Testis (tissue), 3 donors: ENCODE measurements around the gene UGT1A10. TPM values are rescaled to one million over a fixed set of nuclear protein-coding genes. Genes with fewer than 3 reads are reported as not detected.
"Not testable (repeated sequence)": the region's sequence is repeated elsewhere in the genome, so short reads cannot be mapped to it uniquely, and the experiment has no call there.

Experiments used
- DNase-seq: peaks from one replicate; pipeline ENCODE4 v3.0.0-alpha.2; 2019
- H3K27ac ChIP-seq, 2 donors: fragments of 200-600 bp; sonication (generic); one replicate each; pipeline ENCODE4 v1.5.1; 2019
- H3K27me3 ChIP-seq: fragments of 200-600 bp; sonication (generic); one replicate; pipeline ENCODE4 v1.5.1; 2019
- H3K36me3 ChIP-seq: fragments of 200-600 bp; sonication (generic); one replicate; pipeline ENCODE4 v1.5.1; 2017; ENCODE audit warnings: low read depth; ENCODE audit errors: missing control alignments
- H3K4me1 ChIP-seq: fragments of 200-600 bp; sonication (generic); one replicate; pipeline ENCODE4 v1.5.1; 2019
- H3K4me3 ChIP-seq, 2 donors: fragments of 200-600 bp; sonication (generic); one replicate each; pipeline ENCODE4 v1.5.1; 2017 to 2019
- H3K9me3 ChIP-seq: fragments of 200-600 bp; sonication (generic); one replicate; pipeline ENCODE4 v1.5.1; 2017
- POLR2A ChIP-seq: fragments of 450-650 bp; IDR thresholded peaks from one replicate; pipeline ENCODE4 v1.6.1; 2017; ENCODE audit warnings: antibody characterized with exemption, mild to moderate bottlenecking, moderate library complexity
- WGBS, 2 donors: methylation state at CpG; one replicate each; pipeline ENCODE4 v1.1.5; 2018; 5-methylcytosine and 5-hydroxymethylcytosine counted together
- intact Hi-C: fragments of 100-400 bp; cut with DNase I; formaldehyde crosslinking; loops from one replicate; pipeline ENCODE4 v1.15.1; 2023; ENCODE audit warnings: low total_unique reads
- polyA plus RNA-seq: library from polyadenylated mRNA; stranded (reverse); fragments of 350-450 nt; fragmentation: Illumina TruSeq; extraction: RNeasy Lipid Tissue Mini Kit (QIAGEN cat#74804); gene quantifications from one replicate; pipeline ENCODE4 v1.2.3, GENCODE V29; 2014; ENCODE audit warnings: low read depth, low replicate concordance; ENCODE audit not compliant: insufficient read depth
- total RNA-seq, 2 donors: library from RNA; depleted of rRNA; stranded (reverse); fragments of >200 nt; gene quantifications; one replicate each; pipeline ENCODE4 v1.2.3, GENCODE V29; 2016
- TF ChIP-seq, protein P1 (sequence below), 3 experiments: fragments of 450-650 bp in 2 of 3; fragments of 200-600 bp in 1 of 3; sonication (generic) in 1 of 3; IDR thresholded peaks; one replicate each; pipeline ENCODE4 v1.5.1; 2016 to 2019; ENCODE audit warnings: antibody characterized with exemption in 3 of 3, mild to moderate bottlenecking in 2 of 3, moderate library complexity in 1 of 3

Gene UGT1A10
- total and polyA plus RNA-seq, 3 donors from 2014 or later, result 0.29 to 0.68 (median 0.31) TPM

DNA sequence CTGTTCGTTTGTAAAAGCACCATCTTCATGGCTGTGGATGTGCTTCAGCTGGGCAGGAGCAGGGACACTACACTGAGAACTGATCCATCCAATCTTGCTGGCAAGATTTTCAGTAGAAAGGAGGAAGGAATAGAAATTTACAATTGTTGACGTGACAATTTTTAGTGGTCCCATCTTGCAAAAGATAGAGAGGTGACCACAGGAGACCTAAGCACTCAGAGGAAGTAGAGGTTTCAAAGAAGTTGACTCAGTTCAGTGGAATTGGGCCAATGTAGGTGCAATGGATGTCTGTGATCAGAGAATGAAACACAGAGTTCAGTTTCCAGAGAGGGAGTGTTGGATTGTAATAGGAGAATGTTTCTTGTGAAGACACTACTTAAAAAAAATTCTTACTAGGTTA is 77.9 kb downstream of the UGT1A10 start:
- WGBS, 2 donors, result 89% methylated on average over 2 of the region's 2 CpGs
- Histone ChIP-seq H3K4me1 (no peaks in the 10 kb centered on the region), H3K27ac (no peak overlapping the region)

DNA sequence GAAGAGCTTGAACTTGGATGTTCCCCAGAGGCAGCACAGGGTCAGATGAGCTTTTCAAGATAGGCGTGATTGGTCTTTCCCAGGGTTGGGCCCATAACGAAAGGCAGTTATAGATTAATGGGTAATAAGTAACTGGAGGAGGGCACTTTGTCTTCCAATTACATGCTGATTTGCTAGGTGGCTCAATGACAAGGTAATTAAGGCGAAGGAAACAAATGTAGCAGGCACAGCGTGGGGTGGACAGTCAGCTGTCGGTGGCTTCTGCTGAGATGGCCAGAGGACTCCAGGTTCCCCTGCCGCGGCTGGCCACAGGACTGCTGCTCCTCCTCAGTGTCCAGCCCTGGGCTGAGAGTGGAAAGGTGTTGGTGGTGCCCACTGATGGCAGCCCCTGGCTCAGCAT is 82.3 kb downstream of the UGT1A10 start, which contains the start of gene UGT1A4:
Gene UGT1A4, plus strand, starts transcription at position 185 of the 400 bp plus-strand sequence. Its CDS starts 85 bp downstream, at position 270.
- Histone ChIP-seq H3K27ac (no peak within 1 kb of the TSS), H3K36me3 (no peaks in the 10 kb centered on the region), H3K9me3 (no peaks in the 10 kb centered on the region), H3K4me1 (no peaks in the 10 kb centered on the region), H3K4me3 (no peak within 1 kb of the TSS), H3K27me3 (no peaks in the 10 kb centered on the region)
- intact Hi-C loops, result no loop called here
- no peak for TF ChIP-seq POLR2A
- TF ChIP-seq, protein P1, sequence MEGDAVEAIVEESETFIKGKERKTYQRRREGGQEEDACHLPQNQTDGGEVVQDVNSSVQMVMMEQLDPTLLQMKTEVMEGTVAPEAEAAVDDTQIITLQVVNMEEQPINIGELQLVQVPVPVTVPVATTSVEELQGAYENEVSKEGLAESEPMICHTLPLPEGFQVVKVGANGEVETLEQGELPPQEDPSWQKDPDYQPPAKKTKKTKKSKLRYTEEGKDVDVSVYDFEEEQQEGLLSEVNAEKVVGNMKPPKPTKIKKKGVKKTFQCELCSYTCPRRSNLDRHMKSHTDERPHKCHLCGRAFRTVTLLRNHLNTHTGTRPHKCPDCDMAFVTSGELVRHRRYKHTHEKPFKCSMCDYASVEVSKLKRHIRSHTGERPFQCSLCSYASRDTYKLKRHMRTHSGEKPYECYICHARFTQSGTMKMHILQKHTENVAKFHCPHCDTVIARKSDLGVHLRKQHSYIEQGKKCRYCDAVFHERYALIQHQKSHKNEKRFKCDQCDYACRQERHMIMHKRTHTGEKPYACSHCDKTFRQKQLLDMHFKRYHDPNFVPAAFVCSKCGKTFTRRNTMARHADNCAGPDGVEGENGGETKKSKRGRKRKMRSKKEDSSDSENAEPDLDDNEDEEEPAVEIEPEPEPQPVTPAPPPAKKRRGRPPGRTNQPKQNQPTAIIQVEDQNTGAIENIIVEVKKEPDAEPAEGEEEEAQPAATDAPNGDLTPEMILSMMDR (IDR thresholded peaks at IDR 0.05), result no peak
- WGBS, 2 donors, result 83 to 86% methylated on average over 5 to 7 of the region's 7 CpGs
- no peak for DNase-seq

More for the DNA sequence above, 77.9 kb downstream of the UGT1A10 start:
- Histone ChIP-seq H3K27me3 (no peaks in the 10 kb centered on the region), H3K4me3 (no peak overlapping the region), H3K9me3 (no peaks in the 10 kb centered on the region), H3K36me3 (no peaks in the 10 kb centered on the region)
- no peak for TF ChIP-seq POLR2A
- TF ChIP-seq, protein P1 (IDR thresholded peaks at IDR 0.05), result no peak
- intact Hi-C loops, result no loop called here
- DNase-seq, result no peak

DNA sequence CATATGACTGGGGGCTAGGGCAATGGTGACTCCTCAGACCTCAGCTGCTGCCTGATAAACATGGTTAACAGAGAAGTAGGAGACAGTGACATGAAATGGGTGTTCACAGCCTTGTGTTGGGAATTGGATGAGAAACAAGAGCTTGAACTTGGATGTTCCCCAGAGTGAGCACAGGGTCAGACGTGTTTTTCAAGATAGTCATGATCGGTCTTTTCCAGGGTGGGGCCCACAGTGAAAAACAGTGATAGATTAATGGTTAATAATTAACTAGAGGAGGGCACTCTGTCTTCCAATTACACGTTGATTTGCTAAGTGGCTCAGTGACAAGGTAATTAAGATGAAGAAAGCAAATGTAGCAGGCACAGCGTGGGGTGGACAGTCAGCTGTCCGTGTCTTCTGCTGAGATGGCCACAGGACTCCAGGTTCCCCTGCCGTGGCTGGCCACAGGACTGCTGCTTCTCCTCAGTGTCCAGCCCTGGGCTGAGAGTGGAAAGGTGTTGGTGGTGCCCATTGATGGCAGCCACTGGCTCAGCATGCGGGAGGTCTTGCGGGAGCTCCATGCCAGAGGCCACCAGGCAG is 92.6 kb downstream of the UGT1A10 start, which contains the start of gene UGT1A3:
Gene UGT1A3, plus strand, starts transcription at position 320 of the 579 bp plus-strand sequence. Its CDS starts 85 bp downstream, at position 405.
- intact Hi-C loops, result no loop called here
- TF ChIP-seq, protein P1 (IDR thresholded peaks at IDR 0.05), result no peak
- TF ChIP-seq POLR2A, result no peak
- Histone ChIP-seq H3K27ac (no peak within 1 kb of the TSS), H3K4me3 (no peak within 1 kb of the TSS), H3K9me3 (no peaks in the 10 kb centered on the region), H3K4me1 (no peaks in the 10 kb centered on the region), H3K27me3 (no peaks in the 10 kb centered on the region), H3K36me3 (no peaks in the 10 kb centered on the region)
- WGBS, 2 donors, result 81 to 85% methylated on average over 8 of the region's 8 CpGs
- DNase-seq, result no peak

DNA sequence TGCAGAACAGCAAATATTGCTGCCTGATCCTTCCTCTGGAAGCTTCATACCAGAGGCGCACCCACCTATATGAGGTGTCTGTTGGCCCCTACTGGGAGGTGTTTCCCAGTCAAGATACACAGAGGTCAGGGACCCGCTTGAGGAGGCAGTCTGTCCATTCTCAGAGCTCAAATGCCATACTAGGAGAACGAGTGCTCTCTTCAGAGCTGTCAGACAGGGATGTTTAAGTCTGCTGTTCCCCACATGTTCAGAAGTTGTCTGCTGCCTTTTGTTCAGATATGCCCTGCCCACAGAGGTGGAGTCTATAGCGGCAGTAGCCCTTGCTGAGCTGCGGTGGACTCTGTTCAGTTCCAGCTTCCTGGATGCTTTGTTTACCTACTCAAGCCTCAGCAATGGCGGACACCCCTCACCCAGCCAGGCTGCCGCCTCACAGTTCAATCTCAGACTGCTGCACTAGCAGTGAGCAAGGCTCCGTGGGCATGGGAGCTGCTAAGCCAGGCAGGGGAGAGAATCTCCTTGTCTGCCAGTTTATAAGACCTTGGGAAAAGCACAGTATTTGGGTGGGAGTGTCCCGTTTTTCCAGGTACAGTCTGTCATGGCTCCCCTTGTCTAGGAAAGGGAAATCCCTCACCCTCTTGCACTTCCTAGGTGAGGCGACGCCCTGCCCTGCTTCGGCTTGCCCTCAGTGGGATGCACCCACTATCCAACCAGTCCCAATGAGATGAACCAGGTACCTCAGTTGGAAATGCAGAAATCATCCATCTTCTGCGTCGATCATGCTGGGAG is 100.8 kb downstream of the UGT1A10 start:
- intact Hi-C loops, H3K27ac ChIP-seq, H3K27me3 ChIP-seq, H3K36me3 ChIP-seq, H3K9me3 ChIP-seq, H3K4me3 ChIP-seq, DNase-seq, H3K4me1 ChIP-seq: not testable (repeated sequence)
- WGBS, 2 donors, result 86 to 90% methylated on average over 11 to 14 of the region's 14 CpGs

DNA sequence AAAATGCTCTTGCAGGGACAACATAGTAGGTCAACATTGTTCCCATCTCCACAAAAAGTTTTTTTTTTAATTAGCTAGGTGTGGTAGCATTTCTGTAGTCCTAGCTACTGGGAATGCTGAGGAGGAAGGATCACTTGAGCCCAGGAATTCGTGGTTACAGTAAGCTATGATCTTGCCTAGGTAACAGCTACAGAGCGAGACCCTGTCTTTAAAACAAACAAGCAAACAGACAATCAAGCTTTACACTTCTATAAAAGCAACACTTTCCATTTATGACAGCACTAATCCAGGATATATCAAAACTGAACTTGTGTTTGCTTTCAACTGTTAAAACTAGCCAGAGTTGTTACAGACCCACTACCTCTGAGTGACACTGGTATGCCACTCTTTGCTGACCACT is 104.6 kb downstream of the UGT1A10 start:
- Histone ChIP-seq H3K4me1 (no peaks in the 10 kb centered on the region), H3K4me3 (no peak overlapping the region), H3K27ac (no peak overlapping the region), H3K27me3 (no peaks in the 10 kb centered on the region), H3K9me3 (no peaks in the 10 kb centered on the region), H3K36me3 (no peaks in the 10 kb centered on the region)
- TF ChIP-seq, protein P1 (IDR thresholded peaks at IDR 0.05), result no peak
- no peak for TF ChIP-seq POLR2A
- 68 to 90% methylated on average over 2 of the region's 2 CpGs for WGBS, 2 donors
- DNase-seq, result no peak
- intact Hi-C loops, result no loop called here
